Activated gamma-delta T cell treated with Interleukin-2 at 50 U/mL for 16 hours (primary cell): Measurements from ENCODE around the gene STK11.
"Not testable (repeated sequence)": the region's sequence is repeated elsewhere in the genome, so short reads cannot be mapped to it uniquely, and the experiment has no call there.

Source experiments
- DNase-seq: peaks from one replicate; pipeline ENCODE4 v3.0.0-alpha.2; 2020

STK11 gene

DNA sequence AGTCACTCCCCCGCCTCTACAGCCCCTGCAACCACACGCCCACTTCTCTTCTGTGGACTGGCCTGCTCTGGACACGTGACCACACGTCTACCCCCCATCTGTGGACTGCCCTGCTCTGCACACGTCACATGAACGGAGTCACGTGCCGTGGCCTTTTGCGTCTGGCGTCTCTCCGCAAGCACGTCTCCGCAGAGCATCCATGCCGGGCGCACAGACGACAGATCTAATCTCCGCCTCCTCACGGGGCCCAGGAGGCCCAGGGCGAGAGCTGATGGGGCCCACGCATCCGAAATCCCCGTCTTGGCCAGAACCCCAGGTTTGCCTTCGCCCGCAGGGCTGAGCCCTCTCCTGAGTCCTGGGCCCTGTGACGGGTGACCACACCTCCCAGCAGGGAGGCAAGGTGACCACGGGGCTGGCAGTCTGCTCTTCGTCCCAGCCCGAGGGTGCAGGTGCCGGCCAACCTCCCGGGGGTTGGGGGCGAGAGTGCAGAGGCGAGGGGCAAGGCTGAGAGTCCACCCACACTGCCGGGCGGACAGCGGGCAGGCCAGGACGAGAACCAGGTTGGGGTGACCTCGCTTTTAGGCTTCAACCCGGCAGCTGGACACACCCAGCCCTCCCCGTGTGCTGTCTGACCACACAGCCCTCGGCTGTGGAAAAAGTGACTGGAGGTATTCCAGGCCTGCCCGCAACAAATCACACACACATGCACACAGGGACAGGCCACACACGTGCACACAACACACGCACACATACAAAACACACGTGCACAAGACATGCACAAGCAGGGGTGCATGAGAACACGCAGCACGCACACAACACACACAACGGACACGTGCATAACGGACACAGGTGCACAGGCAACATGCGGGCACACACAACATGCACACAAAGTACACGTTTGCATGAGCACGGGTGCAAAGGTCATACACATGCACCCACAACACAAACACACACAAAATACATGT is 35.4 kb upstream of the STK11 start:
- no peak for DNase-seq

DNA sequence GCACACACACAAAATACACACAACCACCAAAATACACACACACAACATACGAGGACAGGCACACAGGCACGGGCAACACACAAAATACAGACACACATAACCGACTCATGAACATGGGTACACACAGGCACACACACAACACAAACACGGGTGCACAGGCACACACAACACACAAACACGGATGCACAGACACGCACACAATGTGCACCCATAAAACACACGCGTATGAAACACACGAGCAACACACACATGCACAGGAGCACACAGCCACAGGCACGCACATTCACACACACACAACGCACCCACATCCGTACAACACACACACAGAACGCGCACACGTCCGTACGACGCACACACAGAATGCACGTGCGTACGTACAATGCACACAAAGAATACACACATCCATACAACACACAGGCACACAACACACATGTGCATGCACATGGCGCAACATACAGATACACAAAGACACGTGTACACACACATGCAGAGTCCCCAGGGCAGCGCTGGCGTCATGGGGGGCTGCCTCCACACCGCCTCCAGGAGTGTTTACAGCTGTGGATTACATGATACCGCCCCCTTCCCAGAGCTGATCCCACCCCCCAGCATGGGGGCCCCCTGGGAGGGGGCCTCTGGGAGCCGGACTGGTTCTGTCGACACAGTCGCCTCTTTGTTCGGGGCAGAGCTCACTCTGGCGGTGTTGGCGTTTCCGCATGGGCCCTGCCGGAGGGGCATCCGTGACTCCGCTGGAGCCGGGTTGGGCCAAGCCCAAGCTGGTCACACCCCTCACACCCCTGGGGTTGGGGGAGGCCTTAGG is 34.4 kb upstream of the STK11 start:
- no peak for DNase-seq

DNA sequence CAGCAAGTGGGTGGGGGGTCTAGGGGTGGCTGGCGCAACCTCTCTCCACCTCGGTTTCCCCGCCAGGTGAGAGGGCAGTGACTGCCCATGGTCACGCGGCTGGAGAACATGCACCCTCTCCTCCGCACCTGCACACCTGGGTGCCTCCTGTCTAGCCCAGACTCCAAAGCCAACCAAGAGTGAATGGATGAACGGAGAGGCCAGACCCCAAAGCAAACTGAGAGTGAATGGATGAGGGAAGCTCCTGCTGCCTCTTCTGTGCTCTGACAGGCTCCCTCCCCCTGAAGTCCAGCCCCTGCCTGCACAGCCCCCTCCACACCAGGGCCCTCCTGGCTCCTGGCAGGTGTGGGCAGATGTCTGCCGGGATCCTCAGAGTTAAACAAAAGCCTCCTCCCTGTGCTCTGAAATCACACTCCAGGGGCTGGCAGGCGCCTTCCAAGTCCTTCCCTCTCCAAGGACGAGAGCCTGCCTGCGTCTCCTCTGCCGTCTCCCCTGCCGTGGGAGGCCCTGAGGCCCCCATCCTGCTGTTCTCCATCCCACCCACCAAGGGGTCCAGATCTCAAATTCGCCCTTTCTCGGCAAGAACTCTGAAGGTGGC is 33.7 kb upstream of the STK11 start:
- DNase-seq: no peak

DNA sequence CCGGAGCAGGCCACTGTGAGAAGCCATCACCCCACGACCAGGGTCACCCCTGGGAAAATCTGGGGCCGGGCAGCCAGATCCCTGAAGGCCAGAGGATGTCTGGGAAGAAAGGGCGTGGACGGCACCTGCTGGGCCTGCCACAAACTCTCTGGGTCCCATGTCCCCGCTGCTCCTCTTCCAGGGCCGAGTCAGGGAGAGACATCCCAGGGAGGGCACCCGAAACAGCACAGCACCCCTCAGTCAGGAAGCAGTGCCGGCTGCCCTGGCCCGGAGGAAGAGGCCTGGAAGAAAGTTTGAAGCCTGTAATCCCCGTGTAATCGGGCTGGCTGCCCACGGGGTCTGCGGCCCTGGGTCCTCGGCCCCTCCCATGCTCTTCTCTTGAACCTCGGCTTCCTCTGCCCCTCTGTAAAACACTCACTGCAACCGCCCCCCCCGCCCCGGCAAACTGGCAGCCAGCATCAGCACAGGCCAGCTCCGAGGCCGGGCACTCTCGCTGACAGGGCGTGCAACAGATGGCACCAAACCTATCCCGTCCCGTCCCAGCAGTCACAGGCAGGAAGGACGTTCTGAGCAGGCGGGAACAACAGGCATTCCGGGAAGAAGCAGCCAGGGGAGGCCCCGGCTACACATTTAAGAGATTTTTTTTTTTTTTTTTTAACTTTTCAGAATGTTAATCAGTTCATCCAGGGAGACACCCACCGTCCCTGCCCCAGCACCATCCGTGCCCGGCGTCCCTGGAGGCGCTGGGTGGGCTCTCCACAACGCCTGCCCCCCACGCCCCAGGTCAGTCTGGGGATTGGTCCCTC is 33.0 kb upstream of the STK11 start:
- DNase-seq: no peak

DNA sequence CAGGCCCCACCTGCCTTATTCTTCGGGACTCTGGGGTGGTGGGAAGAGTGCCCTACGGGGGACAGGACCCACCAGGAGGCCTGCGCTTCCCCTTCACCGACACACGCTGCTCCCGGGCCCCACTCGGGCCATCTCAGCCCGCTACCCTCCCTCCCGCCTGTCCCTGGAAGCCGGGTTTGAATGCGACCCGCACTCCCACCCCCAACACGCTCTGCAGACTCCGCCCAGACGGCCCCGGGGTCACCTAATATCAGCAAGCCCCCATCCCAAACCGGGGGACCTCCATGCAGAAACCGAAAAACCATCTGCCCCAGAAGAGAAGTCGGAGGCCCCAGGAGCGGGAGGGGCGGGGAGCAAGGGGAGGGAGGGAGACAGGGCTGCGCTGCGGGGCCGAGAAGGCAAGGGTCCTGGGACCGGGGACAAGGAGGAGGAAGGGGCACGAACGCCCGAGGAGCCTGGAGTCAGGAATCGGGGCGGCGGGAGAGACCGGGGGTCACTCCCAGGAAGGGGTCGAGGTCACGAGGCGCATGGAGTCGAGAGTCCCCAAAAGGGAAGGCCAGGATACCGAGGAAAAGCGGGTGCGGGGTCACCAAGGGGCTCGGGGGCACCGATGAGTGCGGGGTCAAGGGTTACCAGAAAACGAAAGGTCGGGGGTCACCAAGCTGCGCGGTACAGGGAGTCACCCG is 32.3 kb upstream of the STK11 start:
- DNase-seq: no peak

DNA sequence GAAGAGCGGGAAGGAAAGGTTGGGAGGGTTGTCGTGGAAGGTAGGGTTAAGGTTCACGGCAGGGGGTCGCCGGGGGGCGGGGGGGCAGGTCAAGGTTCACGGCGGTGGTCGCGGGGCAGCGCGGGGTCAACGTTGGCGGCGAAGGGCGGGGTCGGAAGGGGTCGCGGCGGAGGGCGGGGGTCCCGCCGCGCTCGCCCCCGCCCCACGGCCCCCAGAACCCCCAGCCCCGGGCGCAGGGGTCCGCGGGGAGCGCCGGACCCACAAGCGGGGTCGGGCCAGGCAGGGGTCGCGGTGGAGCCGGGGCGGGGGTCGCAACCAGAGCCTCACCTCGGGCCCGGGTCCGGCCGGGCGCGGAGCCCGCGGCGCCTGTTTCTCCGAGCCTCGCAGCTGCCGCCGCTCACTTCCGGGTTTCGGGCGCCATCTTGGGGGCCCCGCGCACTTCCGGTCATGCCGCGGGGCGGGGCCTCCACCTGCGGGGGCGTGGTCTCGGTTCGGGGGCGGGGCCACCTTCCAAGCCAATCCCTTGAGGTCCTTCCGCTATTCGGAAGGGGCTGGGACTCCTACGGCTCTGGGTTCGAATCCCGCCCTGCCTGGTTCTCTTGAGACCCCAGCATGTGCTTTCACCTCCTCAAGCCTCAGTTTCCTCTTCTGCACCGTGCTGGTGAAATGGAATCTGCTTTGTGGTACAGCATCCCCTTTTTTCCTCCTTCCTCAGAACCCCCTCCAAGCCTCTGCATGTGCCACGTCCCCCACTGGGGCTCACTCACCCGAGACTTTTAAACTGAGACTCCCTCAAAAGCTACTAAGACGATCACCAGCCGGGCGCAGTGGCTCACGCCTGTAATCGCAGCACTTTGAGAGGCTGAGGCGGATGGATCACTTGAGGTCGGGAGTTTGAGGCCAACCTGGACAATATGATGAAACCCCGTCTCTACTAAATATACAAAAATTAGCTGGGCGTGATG is 31.5 kb upstream of the STK11 start, which contains the start of gene SBNO2:
Gene SBNO2 (minus strand): TSS at position 424 of the 965 bp plus-strand sequence. CDS start 19,992 bp downstream, outside the sequence.
- peak; percentile 86 for DNase-seq

DNA sequence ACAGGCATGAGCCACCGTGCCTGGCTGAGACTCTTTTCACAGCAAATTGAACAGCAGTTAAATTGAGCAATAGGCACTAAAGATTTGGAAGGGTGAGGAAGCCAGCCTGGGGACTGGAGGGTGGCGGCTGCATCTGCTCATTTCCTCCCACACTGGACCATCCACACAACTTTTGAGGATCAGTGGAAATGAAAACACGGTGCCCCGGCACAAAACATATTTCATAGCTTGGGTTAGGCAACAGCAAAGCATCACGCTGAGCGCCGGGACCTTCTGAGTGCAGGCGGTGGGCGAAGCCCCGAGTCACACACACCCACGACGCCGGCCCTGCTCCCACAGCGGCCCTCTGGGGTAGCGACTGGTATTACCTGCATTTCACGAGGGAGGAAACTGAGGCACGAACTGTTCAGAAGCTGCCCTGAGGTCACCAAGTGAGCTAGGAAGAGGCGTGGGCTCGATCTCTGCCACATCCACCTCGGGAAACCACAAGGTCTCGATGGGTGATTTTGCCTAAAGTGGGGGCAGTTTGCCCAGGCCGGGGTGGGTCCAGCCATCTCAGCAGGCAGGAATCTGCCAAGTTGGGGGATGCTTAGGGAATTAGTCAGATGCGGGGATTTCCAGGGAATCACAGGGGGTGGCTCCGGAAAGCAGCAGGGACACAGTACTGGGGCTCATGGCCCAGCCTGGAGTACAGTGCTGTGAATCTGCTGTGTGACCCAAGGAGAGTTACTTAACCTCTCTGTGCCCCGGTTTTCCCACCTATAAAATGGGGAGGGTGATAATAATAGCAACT is 28.1 kb upstream of the STK11 start:
- DNase-seq: no peak

DNA sequence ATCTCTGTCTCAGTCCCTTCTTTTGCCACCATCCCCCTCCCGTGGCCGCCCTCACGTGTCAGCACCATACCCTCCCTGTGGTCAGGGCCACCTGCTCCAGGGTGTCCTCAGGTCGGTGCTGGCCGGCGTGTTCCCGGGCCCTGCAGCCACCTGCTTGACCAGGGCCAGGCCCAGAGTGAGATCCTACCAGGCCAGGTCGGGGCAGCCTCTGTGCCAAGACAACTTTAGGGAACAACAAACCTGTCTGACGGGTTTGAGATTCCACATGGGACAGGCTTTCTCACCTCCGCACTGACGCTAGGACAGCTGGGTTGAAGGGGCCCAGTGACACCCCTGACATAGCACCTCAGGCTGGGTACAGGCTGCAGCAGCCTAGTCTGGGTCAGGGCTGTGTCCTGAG is 24.0 kb upstream of the STK11 start:
- no peak for DNase-seq

DNA sequence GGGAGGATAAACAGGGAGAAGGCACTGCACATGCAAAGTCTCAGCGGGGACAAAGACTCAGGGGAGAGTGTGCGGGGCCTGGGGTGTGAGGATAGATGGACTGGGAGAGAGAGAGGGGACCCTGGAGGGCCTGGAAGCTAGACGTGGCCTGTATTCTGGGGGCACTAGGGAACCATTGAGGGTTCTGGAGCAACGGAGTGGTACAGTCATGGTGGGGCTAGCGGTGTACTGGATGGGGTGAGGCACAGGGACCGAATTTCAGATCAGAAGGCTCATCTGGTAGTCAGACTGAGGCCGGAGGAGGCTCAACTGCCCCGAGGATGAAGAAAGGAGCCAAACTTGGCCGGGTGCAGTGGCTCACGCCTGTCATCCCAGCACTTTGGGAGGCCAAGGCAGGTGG is 23.5 kb upstream of the STK11 start:
- DNase-seq: no peak

DNA sequence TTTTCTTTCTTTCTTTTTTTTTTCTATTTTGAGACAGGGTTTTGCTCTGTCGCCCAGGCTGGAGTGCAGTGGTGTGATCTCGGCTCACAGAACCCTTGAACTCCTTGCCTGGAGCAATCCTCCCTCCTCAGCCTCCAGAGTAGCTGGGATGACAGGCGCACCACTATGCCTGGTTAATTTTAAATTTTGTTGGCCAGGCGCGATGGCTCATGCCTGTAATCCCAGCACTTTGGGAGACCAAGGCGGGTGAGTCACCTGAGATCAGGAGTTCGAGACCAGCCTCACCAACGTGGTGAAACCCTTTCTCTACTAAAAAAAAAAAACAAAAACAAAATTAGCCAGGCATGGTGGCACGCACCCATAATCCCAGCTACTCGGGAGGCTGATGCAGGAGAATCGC is 22.9 kb upstream of the STK11 start:
- DNase-seq: no peak

DNA sequence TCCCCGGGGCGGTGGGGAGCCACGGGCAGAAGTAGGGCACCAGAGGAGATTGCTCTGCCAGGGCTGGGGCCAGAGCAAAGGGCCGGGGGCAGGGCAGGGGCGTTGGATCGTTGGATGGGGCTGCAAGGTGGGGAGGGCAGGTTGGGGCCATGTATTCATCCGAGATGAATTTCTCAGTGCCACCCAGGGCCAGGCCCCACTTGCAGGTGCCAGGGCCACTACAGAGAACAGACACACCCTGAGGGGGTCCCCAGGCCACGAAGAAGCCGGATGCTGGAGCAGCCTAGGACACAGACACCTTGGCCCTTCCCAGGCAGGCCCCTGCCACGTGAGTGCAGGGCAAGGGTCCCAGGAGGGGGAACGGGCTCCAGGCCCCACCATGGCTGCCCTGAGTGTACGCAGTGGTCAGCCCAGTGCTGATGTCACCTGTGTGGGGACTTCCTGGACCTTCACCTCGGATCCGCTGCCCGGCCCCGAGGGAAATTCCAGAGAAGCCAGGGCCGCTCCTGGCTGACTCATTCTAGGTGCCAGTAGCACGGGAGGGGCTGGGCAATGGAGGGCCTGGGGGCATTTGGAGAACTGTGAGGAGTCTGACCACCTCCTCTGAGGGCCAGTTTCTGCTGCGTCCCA is 21.9 kb upstream of the STK11 start:
- DNase-seq: no peak

DNA sequence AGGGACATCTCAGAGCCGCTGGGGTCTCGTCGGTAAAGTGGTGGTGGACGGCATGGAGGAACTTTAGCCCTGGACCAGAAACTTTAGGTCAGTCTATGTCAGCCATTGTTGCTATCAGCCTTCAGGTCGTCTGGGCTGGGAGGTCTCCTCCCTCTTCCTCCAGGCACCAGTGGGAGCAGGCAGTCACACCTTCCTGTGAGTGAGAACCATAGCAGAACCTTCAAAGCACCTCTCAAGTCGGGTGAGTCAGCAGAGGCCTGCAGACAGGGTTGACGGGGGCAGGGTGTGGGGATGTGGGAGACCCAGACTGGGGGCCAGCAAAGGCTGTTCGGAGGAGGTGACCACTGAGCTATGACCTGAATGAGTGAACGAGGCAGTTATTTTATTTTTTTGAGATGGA is 16.2 kb upstream of the STK11 start:
- peak; percentile 67 for DNase-seq

DNA sequence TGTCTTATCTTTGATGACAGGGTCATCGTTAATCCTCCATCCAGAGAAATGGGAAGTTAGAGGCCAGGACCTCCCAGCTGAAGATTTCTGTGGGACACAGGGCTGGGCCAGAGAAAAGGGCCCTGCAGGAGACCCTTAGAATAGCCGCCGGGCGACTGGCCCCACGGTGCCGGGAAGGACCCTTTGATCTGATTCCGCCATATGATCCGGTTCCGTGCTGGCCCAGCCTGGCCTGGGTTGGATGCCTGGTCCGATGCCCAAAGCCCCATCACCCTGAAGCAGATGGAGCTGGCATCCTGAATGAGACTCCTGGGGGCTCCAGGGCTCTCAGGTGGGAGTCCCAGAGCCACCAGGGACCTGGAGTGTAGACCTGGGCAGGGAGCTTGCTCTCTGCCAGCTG is 6.0 kb upstream of the STK11 start:
- DNase-seq: no peak

DNA sequence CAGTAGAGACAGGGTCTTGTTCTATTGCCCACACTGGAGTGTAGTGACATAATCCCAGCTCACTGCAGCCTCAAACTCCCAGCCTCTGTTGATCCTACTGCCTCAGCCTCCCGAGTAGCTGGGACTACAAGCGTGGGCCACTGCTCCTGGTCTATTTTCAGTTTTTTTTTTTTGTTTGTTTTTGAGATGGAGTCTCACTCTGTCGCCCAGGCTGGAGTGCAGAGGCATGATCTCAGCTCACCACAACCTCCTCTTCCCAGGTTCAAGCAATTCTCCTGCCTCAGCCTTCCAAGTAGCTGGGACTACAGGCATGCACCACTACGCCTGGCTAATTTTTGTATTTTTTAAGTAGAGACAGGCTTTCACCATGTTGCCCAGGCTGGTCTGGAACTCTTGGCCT is 5.0 kb upstream of the STK11 start:
- not testable (repeated sequence) for DNase-seq

DNA sequence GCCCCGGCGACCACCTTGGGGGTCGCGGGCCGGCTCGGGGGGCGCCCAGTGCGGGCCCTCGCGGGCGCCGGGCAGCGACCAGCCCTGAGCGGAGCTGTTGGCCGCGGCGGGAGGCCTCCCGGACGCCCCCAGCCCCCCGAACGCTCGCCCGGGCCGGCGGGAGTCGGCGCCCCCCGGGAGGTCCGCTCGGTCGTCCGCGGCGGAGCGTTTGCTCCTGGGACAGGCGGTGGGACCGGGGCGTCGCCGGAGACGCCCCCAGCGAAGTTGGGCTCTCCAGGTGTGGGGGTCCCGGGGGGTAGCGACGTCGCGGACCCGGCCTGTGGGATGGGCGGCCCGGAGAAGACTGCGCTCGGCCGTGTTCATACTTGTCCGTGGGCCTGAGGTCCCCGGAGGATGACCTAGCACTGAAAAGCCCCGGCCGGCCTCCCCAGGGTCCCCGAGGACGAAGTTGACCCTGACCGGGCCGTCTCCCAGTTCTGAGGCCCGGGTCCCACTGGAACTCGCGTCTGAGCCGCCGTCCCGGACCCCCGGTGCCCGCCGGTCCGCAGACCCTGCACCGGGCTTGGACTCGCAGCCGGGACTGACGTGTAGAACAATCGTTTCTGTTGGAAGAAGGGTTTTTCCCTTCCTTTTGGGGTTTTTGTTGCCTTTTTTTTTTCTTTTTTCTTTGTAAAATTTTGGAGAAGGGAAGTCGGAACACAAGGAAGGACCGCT is 729 bp downstream of the STK11 start:
- no peak for DNase-seq

DNA sequence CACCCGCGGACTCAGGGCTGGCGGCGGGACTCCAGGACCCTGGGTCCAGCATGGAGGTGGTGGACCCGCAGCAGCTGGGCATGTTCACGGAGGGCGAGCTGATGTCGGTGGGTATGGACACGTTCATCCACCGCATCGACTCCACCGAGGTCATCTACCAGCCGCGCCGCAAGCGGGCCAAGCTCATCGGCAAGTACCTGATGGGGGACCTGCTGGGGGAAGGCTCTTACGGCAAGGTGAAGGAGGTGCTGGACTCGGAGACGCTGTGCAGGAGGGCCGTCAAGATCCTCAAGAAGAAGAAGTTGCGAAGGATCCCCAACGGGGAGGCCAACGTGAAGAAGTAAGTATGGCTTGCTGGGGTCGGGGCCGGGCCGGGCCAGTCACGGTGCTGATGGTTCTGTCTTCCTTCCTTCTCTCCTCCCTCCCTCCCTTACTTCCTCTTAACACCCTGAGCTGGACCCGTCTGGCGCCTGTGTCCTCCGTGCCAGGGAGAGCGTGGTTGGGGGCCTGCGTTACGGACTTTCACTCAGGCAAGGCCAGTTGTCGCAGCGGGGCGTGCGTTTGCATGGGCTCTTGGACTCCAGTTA is 1.4 kb downstream of the STK11 start:
- DNase-seq: peak; percentile 23

DNA sequence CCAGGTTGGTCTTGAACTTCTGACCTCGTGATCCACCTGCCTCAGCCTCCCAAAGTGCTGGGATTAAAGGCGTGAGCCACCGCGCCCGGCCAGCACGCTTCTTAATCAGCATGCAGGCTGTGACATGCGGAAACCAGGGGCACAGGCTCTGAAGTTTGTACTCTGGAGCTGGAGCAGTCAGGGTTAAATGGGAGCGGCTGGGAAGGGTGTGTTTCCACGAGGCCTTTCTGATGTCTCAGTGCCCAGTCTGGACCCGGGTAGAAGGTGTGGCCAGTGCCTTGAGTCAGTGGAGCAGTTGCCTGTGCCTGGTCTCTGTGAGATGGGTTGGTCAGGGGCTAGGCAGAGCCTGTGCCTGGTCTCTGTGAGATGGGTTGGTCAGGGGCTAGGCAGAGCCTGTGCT is 3.3 kb downstream of the STK11 start:
- DNase-seq: not testable (repeated sequence)

DNA sequence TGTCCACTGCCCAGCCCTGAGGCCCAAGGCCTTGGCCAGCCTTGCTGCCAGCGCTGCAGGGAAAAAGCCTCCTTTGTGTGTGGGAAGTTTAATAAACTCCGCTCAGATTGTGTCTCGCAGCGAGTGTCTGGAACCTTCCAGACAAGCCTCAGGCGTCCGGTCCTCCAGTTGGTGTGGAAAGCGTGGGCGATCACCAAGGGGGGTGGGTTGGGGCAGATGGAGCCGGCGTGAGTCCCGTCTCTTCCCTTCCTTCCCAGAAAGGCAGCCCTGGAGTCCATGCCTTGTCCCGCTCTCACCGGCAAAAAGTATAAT is 4.6 kb downstream of the STK11 start:
- DNase-seq: no peak
